Activated B cell treated with CpG ODN at 0.5 μM for 24 hours (primary cell): ENCODE data around the gene SGF29. TPM values are rescaled to one million over a fixed set of nuclear protein-coding genes. Genes with fewer than 3 reads are reported as not detected.

ENCODE experiments used
- ATAC-seq: fragments of 200-7000 bp; cut with Tn5 transposase; one replicate; pipeline ENCODE4 v1.10.0; 2021; ENCODE audit warnings: low read depth, mild to moderate bottlenecking, moderate library complexity
- CTCF ChIA-PET: fragments of 350-600 bp; sonication (Branson Sonifier 250); formaldehyde crosslinking; loops from one replicate; lab custom pipeline; 2021; ENCODE audit warnings: antibody characterized with exemption; lab: Charles Lee
- POLR2A ChIA-PET: fragments of 350-600 bp; sonication (Branson Sonifier 250); formaldehyde crosslinking; loops from one replicate; lab custom pipeline; 2021; ENCODE audit warnings: antibody characterized with exemption; lab: Charles Lee
- DNase-seq: peaks from one replicate; pipeline ENCODE4 v3.0.0; 2022
- H3K27ac Mint-ChIP-seq: one replicate; pipeline ENCODE4 v1.8.0; 2020; ENCODE audit warnings: mixed read lengths
- H3K27me3 Mint-ChIP-seq: one replicate; pipeline ENCODE4 v1.8.0; 2021; ENCODE audit warnings: mixed read lengths
- H3K36me3 Mint-ChIP-seq: one replicate; pipeline ENCODE4 v1.8.0; 2021; ENCODE audit warnings: low read depth, mixed read lengths
- H3K4me1 Mint-ChIP-seq: one replicate; pipeline ENCODE4 v1.8.0; 2021; ENCODE audit warnings: mixed read lengths
- H3K4me3 Mint-ChIP-seq: one replicate; pipeline ENCODE4 v1.8.0; 2020; ENCODE audit warnings: mild to moderate bottlenecking, mixed read lengths
- H3K9me3 Mint-ChIP-seq: one replicate; pipeline ENCODE4 v1.8.0; 2020; ENCODE audit warnings: mixed read lengths
- intact Hi-C: fragments of 100-400 bp; cut with micrococcal nuclease; formaldehyde crosslinking; loops from one replicate; pipeline ENCODE4 v1.15.1; 2024
- total RNA-seq: library from RNA; stranded (reverse); gene quantifications from 2 replicates; pipeline ENCODE4 v1.2.3, GENCODE V29; 2022
- TF ChIP-seq, protein P1 (sequence below): fragments of 200-600 bp; IDR thresholded peaks from one replicate; pipeline ENCODE4 v1.8.0; 2022; ENCODE audit warnings: antibody characterized with exemption, mild to moderate bottlenecking

SGF29 gene
- total RNA-seq, 1 donor from 2014 or later = 40.3 TPM

GRCh38 chr16:28511801-28512789 is 41.6 kb upstream of the SGF29 start:
- DNase-seq = no peak
- no peaks in the 10 kb centered on the region for H3K27me3 Mint-ChIP-seq
- intact Hi-C loops = no loop called here
- no peaks in the 10 kb centered on the region for H3K36me3 Mint-ChIP-seq
- TF ChIP-seq, protein P1, sequence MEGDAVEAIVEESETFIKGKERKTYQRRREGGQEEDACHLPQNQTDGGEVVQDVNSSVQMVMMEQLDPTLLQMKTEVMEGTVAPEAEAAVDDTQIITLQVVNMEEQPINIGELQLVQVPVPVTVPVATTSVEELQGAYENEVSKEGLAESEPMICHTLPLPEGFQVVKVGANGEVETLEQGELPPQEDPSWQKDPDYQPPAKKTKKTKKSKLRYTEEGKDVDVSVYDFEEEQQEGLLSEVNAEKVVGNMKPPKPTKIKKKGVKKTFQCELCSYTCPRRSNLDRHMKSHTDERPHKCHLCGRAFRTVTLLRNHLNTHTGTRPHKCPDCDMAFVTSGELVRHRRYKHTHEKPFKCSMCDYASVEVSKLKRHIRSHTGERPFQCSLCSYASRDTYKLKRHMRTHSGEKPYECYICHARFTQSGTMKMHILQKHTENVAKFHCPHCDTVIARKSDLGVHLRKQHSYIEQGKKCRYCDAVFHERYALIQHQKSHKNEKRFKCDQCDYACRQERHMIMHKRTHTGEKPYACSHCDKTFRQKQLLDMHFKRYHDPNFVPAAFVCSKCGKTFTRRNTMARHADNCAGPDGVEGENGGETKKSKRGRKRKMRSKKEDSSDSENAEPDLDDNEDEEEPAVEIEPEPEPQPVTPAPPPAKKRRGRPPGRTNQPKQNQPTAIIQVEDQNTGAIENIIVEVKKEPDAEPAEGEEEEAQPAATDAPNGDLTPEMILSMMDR = no peak
- no peak for ATAC-seq
- peaks cover 16% of the 10 kb centered on the region for H3K4me1 Mint-ChIP-seq
- CTCF ChIA-PET = no interaction called here
- no peak overlapping the region for H3K4me3 Mint-ChIP-seq
- H3K9me3 Mint-ChIP-seq = no peaks in the 10 kb centered on the region
- H3K27ac Mint-ChIP-seq = peak overlapping the region; percentile 33
- POLR2A ChIA-PET = interaction anchor here (0.9 kb wide), 1 partner anchor 20 kb away, joined by 4 read pairs; the partner anchor contains the start of gene CLN3

DNA sequence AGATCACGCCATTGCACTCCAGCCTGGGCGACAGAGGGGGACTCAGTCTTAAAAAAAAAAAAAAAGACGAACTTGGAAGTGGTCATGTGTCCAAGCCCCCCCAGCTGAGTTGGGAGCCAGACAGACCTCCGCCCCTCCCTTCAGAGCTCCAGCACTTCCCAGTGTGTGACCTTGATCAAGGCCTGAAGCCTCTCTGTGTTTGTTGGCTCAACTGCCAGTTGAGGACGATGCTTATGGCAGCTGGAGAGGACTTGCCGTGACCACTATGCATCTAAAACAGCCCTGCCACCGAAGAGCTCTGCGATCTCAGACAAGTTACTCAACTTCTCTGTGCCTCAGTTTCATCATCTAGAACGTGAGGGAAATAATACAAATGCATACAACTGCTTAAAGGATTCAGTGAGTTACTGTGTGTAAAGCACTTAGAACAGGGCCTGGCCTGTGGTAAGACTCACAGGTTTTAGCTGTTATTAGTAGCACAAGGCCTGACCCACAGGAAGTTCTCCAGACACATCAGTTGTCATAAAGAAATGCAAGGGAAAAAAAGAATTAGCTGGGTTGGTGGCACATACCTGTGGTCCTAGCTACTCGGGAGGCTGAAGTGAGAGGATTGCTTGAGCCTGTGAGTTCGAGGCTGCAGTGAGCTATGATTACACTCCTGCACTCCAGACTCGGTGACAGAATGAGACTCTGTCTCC is 40.1 kb upstream of the SGF29 start:
- intact Hi-C loops = no loop called here
- no peaks in the 10 kb centered on the region for H3K36me3 Mint-ChIP-seq
- H3K27ac Mint-ChIP-seq = no peak overlapping the region
- no peaks in the 10 kb centered on the region for H3K27me3 Mint-ChIP-seq
- POLR2A ChIA-PET = interaction anchor here (0.6 to 1.1 kb wide), 2 partner anchors 21 to 40 kb away, joined by 3 read pairs; partner anchors contain the start of gene SGF29
- no peak overlapping the region for H3K4me3 Mint-ChIP-seq
- H3K4me1 Mint-ChIP-seq = peaks cover 5% of the 10 kb centered on the region
- ATAC-seq = no peak
- CTCF ChIA-PET = no interaction called here
- TF ChIP-seq, protein P1 = no peak
- H3K9me3 Mint-ChIP-seq = no peaks in the 10 kb centered on the region
- no peak for DNase-seq

DNA sequence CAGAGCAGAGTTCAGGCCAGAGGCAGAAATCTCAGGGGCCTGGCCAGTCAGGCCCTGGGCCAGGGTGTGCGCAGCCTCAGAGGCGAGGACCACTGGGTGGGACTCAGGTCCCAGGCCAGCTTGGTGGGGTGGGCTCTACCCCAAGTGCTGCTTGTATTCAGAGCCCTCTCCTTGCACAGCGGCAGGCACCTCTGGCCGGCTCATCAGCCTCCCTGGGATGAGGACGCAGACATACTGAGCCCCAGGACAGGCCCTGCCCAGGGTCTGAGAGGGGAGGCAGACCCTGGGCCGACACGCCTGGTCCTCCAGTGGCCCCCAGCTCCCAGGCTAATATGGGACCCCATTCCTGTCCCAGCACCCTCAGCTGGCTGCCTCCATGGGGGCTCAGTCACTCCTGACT is 39.5 kb upstream of the SGF29 start:
- CTCF ChIA-PET = no interaction called here
- TF ChIP-seq, protein P1 = no peak
- POLR2A ChIA-PET = interaction anchor here (0.6 to 1.1 kb wide), 2 partner anchors 21 to 40 kb away, joined by 3 read pairs; partner anchors contain the start of gene SGF29
- ATAC-seq (no peak), DNase-seq (no peak)
- H3K27me3 Mint-ChIP-seq = no peaks in the 10 kb centered on the region
- H3K4me1 Mint-ChIP-seq = peaks cover 5% of the 10 kb centered on the region
- no peaks in the 10 kb centered on the region for H3K36me3 Mint-ChIP-seq
- H3K27ac Mint-ChIP-seq = no peak overlapping the region
- intact Hi-C loops = no loop called here
- no peak overlapping the region for H3K4me3 Mint-ChIP-seq
- no peaks in the 10 kb centered on the region for H3K9me3 Mint-ChIP-seq

- no peaks in the 10 kb centered on the region for H3K36me3 Mint-ChIP-seq
- H3K9me3 Mint-ChIP-seq = no peaks in the 10 kb centered on the region
- no peak overlapping the region for H3K4me3 Mint-ChIP-seq
Measured at GRCh38 chr16:28520672-28521071, 33.0 kb upstream of the SGF29 start.

More at GRCh38 chr16:28520672-28521071, 33.0 kb upstream of the SGF29 start:
- H3K27ac Mint-ChIP-seq = no peak overlapping the region
- ATAC-seq (no peak), DNase-seq (no peak)
- peaks cover 11% of the 10 kb centered on the region for H3K4me1 Mint-ChIP-seq
- TF ChIP-seq, protein P1 = no peak
- intact Hi-C loops = no loop called here
- H3K27me3 Mint-ChIP-seq = peaks cover 2% of the 10 kb centered on the region
- ChIA-PET CTCF (no interaction called here), POLR2A (no interaction called here)
